ENCODE data around the gene SMIM27. TPM values are rescaled to one million over a fixed set of nuclear protein-coding genes. Genes with fewer than 3 reads are reported as not detected.

Gene SMIM27
- total and polyA plus RNA-seq, 2 of the 8 experiments (the other 6 are each of a cell fraction or from before 2014, with no cell fraction given): 3.6 to 18.1 TPM

- TF ChIP-seq CBX8 (IDR thresholded peaks at IDR 0.05; ENCODE audit: borderline replicate concordance, low read depth, low read length) (no peak), KDM5A (IDR thresholded peaks at IDR 0.05; ENCODE audit: low read length) (no peak), ATF2 (IDR thresholded peaks at IDR 0.05; ENCODE audit: low read length) (no peak), SRF (IDR thresholded peaks at IDR 0.05; ENCODE audit: low read depth, low read length) (no peak)
Observed at GRCh38 chr9:32590898-32591297, 38.8 kb downstream of the SMIM27 start (continued).

Data from H1 (cell line).